Measurements from ENCODE around the gene STEAP1B.
"Not testable (repeated sequence)": the region's sequence is repeated elsewhere in the genome, so short reads cannot be mapped to it uniquely, and the experiment has no call there.

The STEAP1B gene

GRCh38 chr7:22442187-22442881, 57.7 kb downstream of the STEAP1B start:
- H3K4me1 ChIP-seq (ENCODE audit: control insufficient read depth, insufficient read depth, low read length): peaks cover 14% of the 10 kb centered on the region
- no peaks in the 10 kb centered on the region for H3K36me3 ChIP-seq (ENCODE audit: control insufficient read depth, insufficient read depth, low read length)
- no peaks in the 10 kb centered on the region for H3K27me3 ChIP-seq (ENCODE audit: control insufficient read depth, insufficient read depth, low read length)
- no peak overlapping the region for H3K9ac ChIP-seq (ENCODE audit: low read depth, low read length)
- H3K4me3 ChIP-seq (ENCODE audit: low read depth, low read length): no peak overlapping the region
- H3K9me3 ChIP-seq (ENCODE audit: control insufficient read depth, insufficient read depth, low read length): no peaks in the 10 kb centered on the region
- no peak overlapping the region for H3K27ac ChIP-seq (ENCODE audit: low read depth, low read length)

- H3K9ac ChIP-seq (ENCODE audit: low read depth, low read length): no peak overlapping the region
- H3K4me3 ChIP-seq (ENCODE audit: low read depth, low read length): no peak overlapping the region
- no peak overlapping the region for H3K27ac ChIP-seq (ENCODE audit: low read depth, low read length)
- H3K4me1 ChIP-seq (ENCODE audit: control insufficient read depth, insufficient read depth, low read length): peaks cover 11% of the 10 kb centered on the region
- no peaks in the 10 kb centered on the region for H3K27me3 ChIP-seq (ENCODE audit: control insufficient read depth, insufficient read depth, low read length)
- H3K9me3 ChIP-seq (ENCODE audit: control insufficient read depth, insufficient read depth, low read length): no peaks in the 10 kb centered on the region
- H3K36me3 ChIP-seq (ENCODE audit: control insufficient read depth, insufficient read depth, low read length): no peaks in the 10 kb centered on the region
These were observed 58.8 kb downstream of the STEAP1B start for GRCh38 chr7:22441157-22441556.

GRCh38 chr7:22438994-22439393, 61.0 kb downstream of the STEAP1B start:
- Histone ChIP-seq H3K9me3 (ENCODE audit: control insufficient read depth, insufficient read depth, low read length) (no peaks in the 10 kb centered on the region), H3K27me3 (ENCODE audit: control insufficient read depth, insufficient read depth, low read length) (no peaks in the 10 kb centered on the region), H3K4me3 (ENCODE audit: low read depth, low read length) (no peak overlapping the region), H3K36me3 (ENCODE audit: control insufficient read depth, insufficient read depth, low read length) (no peaks in the 10 kb centered on the region), H3K4me1 (ENCODE audit: control insufficient read depth, insufficient read depth, low read length) (peaks cover 22% of the 10 kb centered on the region), H3K27ac (ENCODE audit: low read depth, low read length) (no peak overlapping the region), H3K9ac (ENCODE audit: low read depth, low read length) (no peak overlapping the region)

- H3K9me3 ChIP-seq (ENCODE audit: control insufficient read depth, insufficient read depth, low read length): not testable (repeated sequence)
These were observed 63.4 kb downstream of the STEAP1B start for GRCh38 chr7:22436552-22436951.

GRCh38 chr7:22435720-22436119, 64.3 kb downstream of the STEAP1B start:
- H3K9me3 ChIP-seq (ENCODE audit: control insufficient read depth, insufficient read depth, low read length): no peaks in the 10 kb centered on the region
- no peaks in the 10 kb centered on the region for H3K27me3 ChIP-seq (ENCODE audit: control insufficient read depth, insufficient read depth, low read length)
- H3K36me3 ChIP-seq (ENCODE audit: control insufficient read depth, insufficient read depth, low read length): no peaks in the 10 kb centered on the region
- no peak overlapping the region for H3K9ac ChIP-seq (ENCODE audit: low read depth, low read length)
- no peak overlapping the region for H3K27ac ChIP-seq (ENCODE audit: low read depth, low read length)
- H3K4me1 ChIP-seq (ENCODE audit: control insufficient read depth, insufficient read depth, low read length): peaks cover 30% of the 10 kb centered on the region
- no peak overlapping the region for H3K4me3 ChIP-seq (ENCODE audit: low read depth, low read length)

More at GRCh38 chr7:22436552-22436951, 63.4 kb downstream of the STEAP1B start:
- H3K27me3 ChIP-seq (ENCODE audit: control insufficient read depth, insufficient read depth, low read length); H3K4me3 ChIP-seq (ENCODE audit: low read depth, low read length); H3K9ac ChIP-seq (ENCODE audit: low read depth, low read length); H3K27ac ChIP-seq (ENCODE audit: low read depth, low read length); H3K36me3 ChIP-seq (ENCODE audit: control insufficient read depth, insufficient read depth, low read length): not testable (repeated sequence)
- H3K4me1 ChIP-seq (ENCODE audit: control insufficient read depth, insufficient read depth, low read length): peaks cover 30% of the 10 kb centered on the region

GRCh38 chr7:22435105-22435504, 64.9 kb downstream of the STEAP1B start:
- H3K9me3 ChIP-seq (ENCODE audit: control insufficient read depth, insufficient read depth, low read length): no peaks in the 10 kb centered on the region
- H3K36me3 ChIP-seq (ENCODE audit: control insufficient read depth, insufficient read depth, low read length): no peaks in the 10 kb centered on the region
- peaks cover 30% of the 10 kb centered on the region for H3K4me1 ChIP-seq (ENCODE audit: control insufficient read depth, insufficient read depth, low read length)
- no peak overlapping the region for H3K4me3 ChIP-seq (ENCODE audit: low read depth, low read length)
- H3K27ac ChIP-seq (ENCODE audit: low read depth, low read length): no peak overlapping the region
- H3K27me3 ChIP-seq (ENCODE audit: control insufficient read depth, insufficient read depth, low read length): no peaks in the 10 kb centered on the region
- no peak overlapping the region for H3K9ac ChIP-seq (ENCODE audit: low read depth, low read length)

GRCh38 chr7:22433710-22434460, 66.1 kb downstream of the STEAP1B start:
- Histone ChIP-seq H3K27ac (ENCODE audit: low read depth, low read length) (peak overlapping the region; percentile 94), H3K36me3 (ENCODE audit: control insufficient read depth, insufficient read depth, low read length) (no peaks in the 10 kb centered on the region), H3K9ac (ENCODE audit: low read depth, low read length) (peak overlapping the region; percentile 30; the same call in 1 of the 2 replicates), H3K27me3 (ENCODE audit: control insufficient read depth, insufficient read depth, low read length) (no peaks in the 10 kb centered on the region), H3K9me3 (ENCODE audit: control insufficient read depth, insufficient read depth, low read length) (no peaks in the 10 kb centered on the region), H3K4me1 (ENCODE audit: control insufficient read depth, insufficient read depth, low read length) (peaks cover 30% of the 10 kb centered on the region), H3K4me3 (ENCODE audit: low read depth, low read length) (peak overlapping the region; percentile 3; the same call in 1 of the 2 replicates)

GRCh38 chr7:22433165-22433700, 66.8 kb downstream of the STEAP1B start:
- H3K9ac ChIP-seq (ENCODE audit: low read depth, low read length): peak overlapping the region; percentile 30; the same call in 1 of the 2 replicates
- H3K4me1 ChIP-seq (ENCODE audit: control insufficient read depth, insufficient read depth, low read length): peaks cover 30% of the 10 kb centered on the region
- H3K27ac ChIP-seq (ENCODE audit: low read depth, low read length): peak overlapping the region; percentile 94
- H3K27me3 ChIP-seq (ENCODE audit: control insufficient read depth, insufficient read depth, low read length); H3K9me3 ChIP-seq (ENCODE audit: control insufficient read depth, insufficient read depth, low read length); H3K36me3 ChIP-seq (ENCODE audit: control insufficient read depth, insufficient read depth, low read length): not testable (repeated sequence)
- peak overlapping the region; percentile 3; the same call in 1 of the 2 replicates for H3K4me3 ChIP-seq (ENCODE audit: low read depth, low read length)

- H3K4me3 ChIP-seq (ENCODE audit: low read depth, low read length): no peak overlapping the region
- H3K27ac ChIP-seq (ENCODE audit: low read depth, low read length): peak overlapping the region; percentile 64
- no peaks in the 10 kb centered on the region for H3K27me3 ChIP-seq (ENCODE audit: control insufficient read depth, insufficient read depth, low read length)
- H3K36me3 ChIP-seq (ENCODE audit: control insufficient read depth, insufficient read depth, low read length): no peaks in the 10 kb centered on the region
- peaks cover 30% of the 10 kb centered on the region for H3K4me1 ChIP-seq (ENCODE audit: control insufficient read depth, insufficient read depth, low read length)
- no peak overlapping the region for H3K9ac ChIP-seq (ENCODE audit: low read depth, low read length)
- H3K9me3 ChIP-seq (ENCODE audit: control insufficient read depth, insufficient read depth, low read length): no peaks in the 10 kb centered on the region
These were observed 67.7 kb downstream of the STEAP1B start for GRCh38 chr7:22432203-22432718.

- Histone ChIP-seq H3K36me3 (ENCODE audit: control insufficient read depth, insufficient read depth, low read length) (no peaks in the 10 kb centered on the region), H3K27ac (ENCODE audit: low read depth, low read length) (no peak overlapping the region), H3K27me3 (ENCODE audit: control insufficient read depth, insufficient read depth, low read length) (no peaks in the 10 kb centered on the region), H3K9me3 (ENCODE audit: control insufficient read depth, insufficient read depth, low read length) (no peaks in the 10 kb centered on the region), H3K4me1 (ENCODE audit: control insufficient read depth, insufficient read depth, low read length) (peaks cover 37% of the 10 kb centered on the region), H3K4me3 (ENCODE audit: low read depth, low read length) (no peak overlapping the region), H3K9ac (ENCODE audit: low read depth, low read length) (no peak overlapping the region)
These were observed 69.5 kb downstream of the STEAP1B start for GRCh38 chr7:22430457-22430856.

GRCh38 chr7:22429386-22429785, 70.6 kb downstream of the STEAP1B start:
- no peak overlapping the region for H3K9ac ChIP-seq (ENCODE audit: low read depth, low read length)
- H3K9me3 ChIP-seq (ENCODE audit: control insufficient read depth, insufficient read depth, low read length): no peaks in the 10 kb centered on the region
- H3K4me3 ChIP-seq (ENCODE audit: low read depth, low read length): no peak overlapping the region
- peaks cover 27% of the 10 kb centered on the region for H3K4me1 ChIP-seq (ENCODE audit: control insufficient read depth, insufficient read depth, low read length)
- no peaks in the 10 kb centered on the region for H3K36me3 ChIP-seq (ENCODE audit: control insufficient read depth, insufficient read depth, low read length)
- no peak overlapping the region for H3K27ac ChIP-seq (ENCODE audit: low read depth, low read length)
- no peaks in the 10 kb centered on the region for H3K27me3 ChIP-seq (ENCODE audit: control insufficient read depth, insufficient read depth, low read length)

Measured in HUES48 (cell line).